ENCODE results near the gene UBAC2. TPM values are rescaled to one million over a fixed set of nuclear protein-coding genes. Genes with fewer than 3 reads are reported as not detected.

Gene UBAC2
- total RNA-seq, 2 donors from 2014 or later, result 72.7 to 80.4 TPM

DNA sequence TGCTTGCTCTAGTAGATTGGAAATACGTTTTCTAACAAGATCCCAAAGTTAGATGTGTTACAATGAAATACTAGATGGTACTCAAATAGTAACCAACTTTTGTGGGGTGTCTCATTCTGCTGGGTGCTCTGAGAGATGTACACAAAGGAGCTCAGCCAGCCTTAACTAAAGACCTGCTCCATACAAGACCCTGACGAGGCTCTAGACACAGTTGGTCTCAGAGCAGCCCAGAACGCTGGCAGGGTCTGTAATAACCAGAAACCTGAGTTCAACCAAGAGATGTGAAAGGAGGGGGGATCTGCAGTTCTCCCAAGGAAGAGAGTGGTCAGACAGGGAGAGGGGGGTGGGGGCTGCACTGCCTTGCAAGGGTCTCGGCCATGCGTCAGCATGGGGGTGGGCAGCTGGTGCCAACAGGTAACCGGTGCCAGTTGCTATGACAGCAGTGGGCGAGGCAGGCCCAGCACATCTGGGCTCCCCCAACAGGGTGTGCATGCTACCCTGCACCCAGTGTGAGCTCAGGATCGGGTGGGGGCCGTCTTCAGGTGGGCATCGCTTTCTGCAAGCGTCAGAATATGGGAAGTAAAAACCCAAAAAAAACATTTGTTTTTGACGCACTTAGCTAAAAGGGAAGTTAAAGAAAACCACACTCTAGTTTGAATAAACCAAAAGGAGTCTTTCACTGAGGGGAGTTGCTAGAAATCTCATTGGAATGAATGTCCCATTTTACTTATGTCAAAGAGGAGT, 174.5 kb downstream of the UBAC2 start:
- H3K9me3 ChIP-seq (ENCODE audit: control insufficient read depth, low read length), result no peaks in the 10 kb centered on the region
- Mint-ChIP-seq H3K9me3 (no peaks in the 10 kb centered on the region), H3K36me3 (ENCODE audit: low read depth) (peaks cover 42% of the 10 kb centered on the region), H3K27me3 (ENCODE audit: insufficient read depth) (no peaks in the 10 kb centered on the region), H3K4me3 (no peak overlapping the region), H3K4me1 (peaks cover 13% of the 10 kb centered on the region), H3K27ac (peak overlapping the region; percentile 63)
- H3K9ac ChIP-seq (ENCODE audit: extremely low read depth, low read length, poor library complexity, severe bottlenecking), result no peak overlapping the region
- H3K4me3 ChIP-seq (ENCODE audit: low read length), result no peak overlapping the region
- no peak for TF ChIP-seq CTCF (conservative IDR thresholded peaks at IDR 0.05)
- no peaks in the 10 kb centered on the region for H3K4me1 ChIP-seq (ENCODE audit: control insufficient read depth, insufficient read depth, low read length)
- no peaks in the 10 kb centered on the region for H3K27me3 ChIP-seq (ENCODE audit: control insufficient read depth, insufficient read depth, low read length, poor library complexity, severe bottlenecking)
- peak; percentile 33 for DNase-seq
- 92 to 99% methylated on average over 11 to 12 of the region's 12 CpGs for WGBS, 2 experiments (ENCODE audit: insufficient coverage in 1 of 2, insufficient read length in 1 of 2)
- peaks cover 39% of the 10 kb centered on the region for H3K36me3 ChIP-seq (ENCODE audit: control insufficient read depth, insufficient read depth, low read length)
- H3K27ac ChIP-seq (ENCODE audit: low read depth, low read length), result no peak overlapping the region

- TF ChIP-seq CTCF (conservative IDR thresholded peaks at IDR 0.05), result no peak
- H3K9me3 Mint-ChIP-seq, result no peaks in the 10 kb centered on the region
- H3K27ac Mint-ChIP-seq, result no peak overlapping the region
- no peak overlapping the region for H3K4me3 ChIP-seq (ENCODE audit: low read length)
- H3K27ac ChIP-seq (ENCODE audit: low read depth, low read length), result no peak overlapping the region
- H3K4me1 Mint-ChIP-seq, result peaks cover 12% of the 10 kb centered on the region
- peaks cover 35% of the 10 kb centered on the region for H3K36me3 ChIP-seq (ENCODE audit: control insufficient read depth, insufficient read depth, low read length)
- no peak for DNase-seq
- WGBS, 2 experiments (ENCODE audit: insufficient coverage in 1 of 2, insufficient read length in 1 of 2), result 89% methylated on average over 2 of the region's 2 CpGs; no CpG with 5 or more reads in 1 of the 2 experiments
- no peaks in the 10 kb centered on the region for H3K27me3 Mint-ChIP-seq (ENCODE audit: insufficient read depth)
- H3K4me3 Mint-ChIP-seq, result no peak overlapping the region
- H3K36me3 Mint-ChIP-seq (ENCODE audit: low read depth), result peaks cover 38% of the 10 kb centered on the region
- no peaks in the 10 kb centered on the region for H3K9me3 ChIP-seq (ENCODE audit: control insufficient read depth, low read length)
- no peak overlapping the region for H3K9ac ChIP-seq (ENCODE audit: extremely low read depth, low read length, poor library complexity, severe bottlenecking)
- H3K27me3 ChIP-seq (ENCODE audit: control insufficient read depth, insufficient read depth, low read length, poor library complexity, severe bottlenecking), result no peaks in the 10 kb centered on the region
- H3K4me1 ChIP-seq (ENCODE audit: control insufficient read depth, insufficient read depth, low read length), result no peaks in the 10 kb centered on the region
Measured at GRCh38 chr13:99375738-99376080, 175.1 kb downstream of the UBAC2 start.

DNA sequence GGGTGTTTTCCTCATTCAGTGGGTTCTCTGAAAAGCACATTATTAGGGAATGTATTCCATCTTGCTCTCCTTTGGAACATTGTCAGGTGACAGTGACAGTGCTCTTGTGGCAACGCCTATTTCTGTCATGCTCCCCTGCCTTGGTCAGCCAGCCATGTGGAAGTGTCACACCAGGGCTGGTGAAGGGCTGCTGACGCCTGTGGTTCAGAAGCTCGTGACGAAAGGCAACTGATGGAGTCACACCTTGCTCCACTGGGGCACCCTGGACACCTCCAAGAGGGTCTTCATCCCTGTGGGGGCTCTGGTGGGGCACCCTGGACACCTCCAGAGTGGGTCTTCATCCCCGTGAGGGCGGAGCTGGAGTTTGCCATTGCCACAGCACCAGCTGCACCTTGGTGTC, 175.5 kb downstream of the UBAC2 start:
- Histone ChIP-seq H3K4me3 (ENCODE audit: low read length) (no peak overlapping the region), H3K36me3 (ENCODE audit: control insufficient read depth, insufficient read depth, low read length) (peaks cover 33% of the 10 kb centered on the region), H3K9me3 (ENCODE audit: control insufficient read depth, low read length) (no peaks in the 10 kb centered on the region), H3K9ac (ENCODE audit: extremely low read depth, low read length, poor library complexity, severe bottlenecking) (no peak overlapping the region), H3K4me1 (ENCODE audit: control insufficient read depth, insufficient read depth, low read length) (no peaks in the 10 kb centered on the region), H3K27me3 (ENCODE audit: control insufficient read depth, insufficient read depth, low read length, poor library complexity, severe bottlenecking) (no peaks in the 10 kb centered on the region), H3K27ac (ENCODE audit: low read depth, low read length) (no peak overlapping the region)
- peak; percentile 38 for DNase-seq
- no peak for TF ChIP-seq CTCF (conservative IDR thresholded peaks at IDR 0.05)
- H3K36me3 Mint-ChIP-seq (ENCODE audit: low read depth), result peaks cover 39% of the 10 kb centered on the region
- no peak overlapping the region for H3K4me3 Mint-ChIP-seq
- H3K27me3 Mint-ChIP-seq (ENCODE audit: insufficient read depth), result no peaks in the 10 kb centered on the region
- no peaks in the 10 kb centered on the region for H3K9me3 Mint-ChIP-seq
- H3K27ac Mint-ChIP-seq, result no peak overlapping the region
- peaks cover 8% of the 10 kb centered on the region for H3K4me1 Mint-ChIP-seq
- 95 to 98% methylated on average over 6 of the region's 6 CpGs for WGBS, 2 experiments (ENCODE audit: insufficient coverage in 1 of 2, insufficient read length in 1 of 2)
